H1 (cell line): Measurements from ENCODE around the gene SNAP25. TPM values are rescaled to one million over a fixed set of nuclear protein-coding genes. Genes with fewer than 3 reads are reported as not detected.

Experiments used
- CTCF ChIA-PET: fragments of 300-600 bp; sonication (Branson Sonifier 250); formaldehyde crosslinking; loops from one replicate; lab custom pipeline; 2021; ENCODE audit not compliant: partially characterized antibody; lab: Charles Lee
- POLR2A ChIA-PET: fragments of 300-600 bp; sonication (Branson Sonifier 250); formaldehyde crosslinking; loops from one replicate; lab custom pipeline; 2021; ENCODE audit warnings: inconsistent platforms; ENCODE audit not compliant: partially characterized antibody; lab: Charles Lee
- DNase-seq, 2 experiments: peaks; one replicate each; pipeline versions ENCODE4 v3.0.0 to v3.0.0-alpha.2; 2010 to 2022; ENCODE audit warnings: low spot score in 2 of 2, low read depth in 1 of 2, mixed read lengths in 1 of 2
- FAIRE-seq: peaks from 2 replicates; lab custom pipeline; 2011; peaks lifted over from hg19 to GRCh38; lab: Jason Lieb, UNC
- H2AFZ ChIP-seq: 2 replicates; pipeline ENCODE4 v1.8.1; 2012; ENCODE audit warnings: low read length, inconsistent platforms
- H2AK5ac ChIP-seq: 2 replicates; pipeline ENCODE4 v1.6.1; 2013; ENCODE audit warnings: low read depth, low read length
- H2BK120ac ChIP-seq: replicated peaks from 2 replicates; pipeline ENCODE3; 2013; ENCODE audit warnings: low read depth, low read length, inconsistent platforms
- H2BK12ac ChIP-seq: 2 replicates; pipeline ENCODE4 v1.6.1; 2013; ENCODE audit warnings: low read depth, low read length
- H2BK15ac ChIP-seq: 2 replicates; pipeline ENCODE4 v1.6.1; 2013; ENCODE audit warnings: low read length
- H2BK20ac ChIP-seq: 2 replicates; pipeline ENCODE4 v1.6.1; 2013; ENCODE audit warnings: low read length
- H2BK5ac ChIP-seq: 2 replicates; pipeline ENCODE4 v1.6.1; 2013; ENCODE audit warnings: low read depth, low read length
- H3K14ac ChIP-seq: 2 replicates; pipeline ENCODE4 v1.6.1; 2013; ENCODE audit warnings: inconsistent platforms; ENCODE audit not compliant: insufficient read length
- H3K18ac ChIP-seq: 2 replicates; pipeline ENCODE4 v1.6.1; 2013; ENCODE audit warnings: low read length; ENCODE audit errors: extremely low read depth
- H3K23ac ChIP-seq: 2 replicates; pipeline ENCODE4 v1.6.1; 2013; ENCODE audit warnings: inconsistent platforms; ENCODE audit not compliant: insufficient read length
- H3K23me2 ChIP-seq: 2 replicates; pipeline ENCODE4 v1.6.1; 2013; ENCODE audit warnings: low read depth, low read length
- H3K27ac ChIP-seq: 2 replicates; pipeline ENCODE4 v1.6.1; 2011; ENCODE audit warnings: low read depth, low read length, inconsistent platforms
- H3K27me3 ChIP-seq, 4 experiments: replicated peaks in 1 of 4; 1 replicate in 1 of 4; 2 replicates in 3 of 4; pipeline versions ENCODE4 v1.6.1 to v1.8.1; 2011 to 2013; ENCODE audit warnings: low read length in 3 of 4, mild to moderate bottlenecking in 3 of 4, inconsistent platforms in 2 of 4, mixed read lengths in 2 of 4, moderate library complexity in 1 of 4; ENCODE audit not compliant: control insufficient read depth in 3 of 4, insufficient read depth in 3 of 4; ENCODE audit errors: extremely low read depth in 1 of 4
- H3K36me3 ChIP-seq, 4 experiments: 2 replicates each; pipeline versions ENCODE4 v1.6.1 to v1.8.1; 2011 to 2013; ENCODE audit warnings: mild to moderate bottlenecking in 4 of 4, low read length in 3 of 4, moderate library complexity in 2 of 4, control low read depth in 1 of 4, inconsistent platforms in 1 of 4; ENCODE audit not compliant: insufficient read depth in 4 of 4, control insufficient read depth in 2 of 4
- H3K4ac ChIP-seq: replicated peaks from 2 replicates; pipeline ENCODE3; 2013; ENCODE audit warnings: low read length, low read depth, mixed read lengths, inconsistent platforms; ENCODE audit not compliant: insufficient read length
- H3K4me1 ChIP-seq, 4 experiments: replicated peaks in 1 of 4; 1 replicate in 1 of 4; 2 replicates in 3 of 4; pipeline versions ENCODE4 v1.6.1 to v1.8.1; 2011 to 2013; ENCODE audit warnings: low read length in 3 of 4, inconsistent platforms in 2 of 4, mixed read lengths in 1 of 4; ENCODE audit not compliant: insufficient read depth in 4 of 4, control insufficient read depth in 3 of 4
- H3K4me2 ChIP-seq, 2 experiments: 2 replicates each; pipeline versions ENCODE4 v1.6.1 to v1.8.1; 2011 to 2013; ENCODE audit warnings: low read depth in 2 of 2, low read length in 2 of 2, control low read depth in 1 of 2, inconsistent platforms in 1 of 2, mild to moderate bottlenecking in 1 of 2; ENCODE audit not compliant: insufficient read depth in 1 of 2
- H3K4me3 ChIP-seq, 4 experiments: fragments of 200-600, 300-600 bp in 1 of 4; sonication (generic), shearing (Covaris generic), sonication (Bioruptor Twin) in 1 of 4; 2 replicates each; pipeline versions ENCODE4 v1.5.1 to v1.8.1; 2011 to 2016; ENCODE audit warnings: low read length in 4 of 4, low read depth in 3 of 4, control low read depth in 2 of 4, inconsistent platforms in 2 of 4, mild to moderate bottlenecking in 2 of 4, mixed read lengths in 1 of 4, moderate library complexity in 1 of 4; ENCODE audit not compliant: insufficient read depth in 2 of 4; ENCODE audit errors: extremely low read depth in 1 of 4
- H3K56ac ChIP-seq: replicated peaks from 2 replicates; pipeline ENCODE3; 2013; ENCODE audit warnings: low read depth, mild to moderate bottlenecking, mixed read lengths, low read length, inconsistent platforms; ENCODE audit not compliant: insufficient read length
- H3K79me1 ChIP-seq: 2 replicates; pipeline ENCODE4 v1.6.1; 2013; ENCODE audit warnings: low read depth, low read length, control low read depth
- H3K79me2 ChIP-seq, 2 experiments: 2 replicates each; pipeline versions ENCODE4 v1.6.1 to v1.8.1; 2012 to 2013; ENCODE audit warnings: low read length in 2 of 2, mild to moderate bottlenecking in 2 of 2, inconsistent platforms in 1 of 2; ENCODE audit not compliant: insufficient read depth in 2 of 2, control insufficient read depth in 1 of 2
- H3K9ac ChIP-seq, 4 experiments: replicated peaks in 1 of 4; 1 replicate in 1 of 4; 2 replicates in 3 of 4; pipeline versions ENCODE4 v1.6.1 to v1.8.1; 2011 to 2013; ENCODE audit warnings: low read depth in 3 of 4, low read length in 3 of 4, control low read depth in 2 of 4, mild to moderate bottlenecking in 2 of 4, moderate library complexity in 2 of 4, inconsistent platforms in 1 of 4; ENCODE audit errors: extremely low read depth in 1 of 4
- H3K9me3 ChIP-seq, 2 experiments: 2 replicates each; pipeline versions ENCODE4 v1.6.1 to v1.8.1; 2012 to 2013; ENCODE audit warnings: mild to moderate bottlenecking in 2 of 2, moderate library complexity in 2 of 2, control low read depth in 1 of 2, inconsistent platforms in 1 of 2, low read depth in 1 of 2, low read length in 1 of 2, mixed read lengths in 1 of 2; ENCODE audit not compliant: insufficient read depth in 2 of 2
- H4K20me1 ChIP-seq, 2 experiments: replicated peaks in 1 of 2; 2 replicates each; pipeline versions ENCODE3 to v1.8.1; 2011 to 2013; ENCODE audit warnings: inconsistent platforms in 2 of 2, low read length in 2 of 2, mild to moderate bottlenecking in 1 of 2; ENCODE audit not compliant: insufficient read depth in 2 of 2, control insufficient read depth in 1 of 2
- H4K5ac ChIP-seq: 2 replicates; pipeline ENCODE4 v1.6.1; 2013; ENCODE audit warnings: low read length, low read depth, mixed read lengths, inconsistent platforms; ENCODE audit not compliant: insufficient read length
- H4K8ac ChIP-seq: 2 replicates; pipeline ENCODE4 v1.8.0; 2013; ENCODE audit warnings: mild to moderate bottlenecking, moderate library complexity, low read length, inconsistent platforms; ENCODE audit not compliant: insufficient read depth; ENCODE audit errors: extremely low read depth
- H4K91ac ChIP-seq: replicated peaks from 2 replicates; pipeline ENCODE3; 2013; ENCODE audit warnings: low read length, mixed read lengths, inconsistent platforms; ENCODE audit not compliant: insufficient read length
- BACH1 ChIP-seq: IDR thresholded peaks from 2 replicates; pipeline ENCODE4 v1.6.1; 2012; ENCODE audit warnings: low read length, improper control_type of control experiment
- GTF2F1 ChIP-seq: IDR thresholded peaks from 2 replicates; pipeline ENCODE4 v1.6.1; 2012; ENCODE audit warnings: low read depth, low read length, improper control_type of control experiment, borderline replicate concordance
- KDM1A ChIP-seq: fragments of 200-600, 300-600 bp; sonication (generic); IDR thresholded peaks from 2 replicates; pipeline ENCODE4 v1.7.1; 2016; ENCODE audit warnings: mild to moderate bottlenecking, low read length, borderline replicate concordance
- KDM4A ChIP-seq: IDR thresholded peaks from one replicate; pipeline ENCODE4 v1.7.1; 2012; ENCODE audit warnings: low read depth, mild to moderate bottlenecking, moderate library complexity, low read length, inconsistent platforms; ENCODE audit not compliant: severe bottlenecking
- KDM5A ChIP-seq: fragments of 200-600 bp; IDR thresholded peaks from 2 replicates; pipeline ENCODE4 v1.7.1; 2012; ENCODE audit warnings: mild to moderate bottlenecking, low read length, inconsistent platforms, mixed read lengths
- SP4 ChIP-seq: IDR thresholded peaks from 2 replicates; pipeline ENCODE4 v1.6.1; 2012; ENCODE audit warnings: low read length, inconsistent platforms
- TEAD4 ChIP-seq: IDR thresholded peaks from 2 replicates; pipeline ENCODE4 v1.6.1; 2012; ENCODE audit warnings: low read depth, low read length, inconsistent platforms, mixed read lengths
- ZNF274 ChIP-seq: IDR thresholded peaks from 2 replicates; pipeline ENCODE4 v1.7.0; 2012; ENCODE audit warnings: low read length, borderline replicate concordance; ENCODE audit errors: extremely low read depth
- WGBS, 2 experiments: shearing (Covaris generic) in 1 of 2; methylation state at CpG; one replicate each; pipeline versions ENCODE4 v1.1.6 to v1.1.7; 2013 to 2015; ENCODE audit warnings: low lambda C conversion rate in 2 of 2, mixed read lengths in 2 of 2, inconsistent platforms in 1 of 2, low coverage in 1 of 2, missing lambda C conversion rate in 1 of 2; ENCODE audit not compliant: insufficient replicate concordance in 2 of 2, insufficient coverage in 1 of 2, insufficient read length in 1 of 2; ENCODE audit errors: extremely low coverage in 1 of 2, missing lambda C conversion rate in 1 of 2; 5-methylcytosine and 5-hydroxymethylcytosine counted together
- polyA plus RNA-seq, 7 experiments: library from polyadenylated mRNA; depleted of rRNA in 3 of 7; stranded (reverse) in 5 of 7; unstranded in 2 of 7; fragments of >200 nt in 5 of 7; fragments of 200-250 nt in 2 of 7; gene quantifications; 1 replicate in 5 of 7; 2 replicates in 1 of 7; 4 replicates in 1 of 7; pipeline versions ENCODE4 v1.2.1 to v1.2.3, GENCODE V29; 2011 to 2013; ENCODE audit warnings: missing spikeins in 2 of 7, mixed read lengths in 2 of 7
- total RNA-seq: library from RNA; stranded (reverse); fragmentation: NEBNext Ultra II Directional; extraction: Animal tissue kit (Norgen Biotek cat#: 25700); gene quantifications from 2 replicates; pipeline ENCODE4 v1.2.1, GENCODE V29; 2021
- TF ChIP-seq, protein P1 (sequence below): IDR thresholded peaks from 2 replicates; pipeline ENCODE4 v1.6.1; 2012; ENCODE audit warnings: inconsistent platforms

Gene SNAP25
- total and polyA plus RNA-seq, 2 of the 8 experiments (the other 6 are each of a cell fraction or from before 2014, with no cell fraction given) = 0.51 to 0.52 TPM

DNA sequence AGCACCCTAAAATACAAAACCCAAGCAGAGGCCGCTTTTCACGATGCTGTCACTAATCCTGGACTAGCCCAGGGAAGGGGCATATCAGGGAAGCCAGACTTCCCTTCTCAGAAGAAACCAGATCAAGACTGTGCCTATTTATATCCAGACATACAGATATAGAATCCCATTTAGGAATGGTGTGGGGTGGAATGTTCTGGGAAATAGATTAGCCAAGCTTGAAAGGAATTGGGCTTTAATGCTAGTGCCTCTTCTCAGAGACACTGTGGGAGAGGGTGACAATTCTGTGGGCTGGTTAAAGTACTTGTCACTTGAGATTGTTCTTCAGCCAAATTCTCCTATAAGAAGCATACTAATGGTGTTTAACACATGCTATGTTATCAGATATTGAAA is 45.5 kb downstream of the SNAP25 start:
- Histone ChIP-seq H2BK120ac (no peak overlapping the region), H3K9me3 (no peaks in the 10 kb centered on the region), H4K91ac (no peak overlapping the region), H2BK5ac (no peak overlapping the region), H2AFZ (no peak overlapping the region), H2AK5ac (no peak overlapping the region), H4K20me1 (peaks cover 0 to 2% of the 10 kb centered on the region in 2 experiments), H3K4ac (no peak overlapping the region), H3K4me3 (no peak overlapping the region), H3K4me1 (peaks cover 0 to 6% (median 4%) of the 10 kb centered on the region in 4 experiments; a peak in 3 of 7 replicates), H3K56ac (no peak overlapping the region), H2BK12ac (no peak overlapping the region), H2BK20ac (no peak overlapping the region), H3K9ac (no peak overlapping the region), H3K18ac (no peak overlapping the region), H3K27me3 (no peaks in the 10 kb centered on the region), H3K79me2 (no peaks in the 10 kb centered on the region), H3K4me2 (no peak overlapping the region), H4K8ac (no peak overlapping the region), H4K5ac (no peak overlapping the region), H2BK15ac (no peak overlapping the region), H3K23ac (no peak overlapping the region), H3K14ac (no peak overlapping the region), H3K23me2 (no peaks in the 10 kb centered on the region), H3K27ac (no peak overlapping the region), H3K36me3 (no peaks in the 10 kb centered on the region), H3K79me1 (no peaks in the 10 kb centered on the region)
- no peak for DNase-seq
- ChIA-PET CTCF (interaction anchor here (2.1 kb wide), 1 partner anchor 11 kb away, joined by 6 read pairs; no protein-coding TSS in a partner anchor), POLR2A (no interaction called here)
- FAIRE-seq = no peak
- TF ChIP-seq KDM5A (no peak), SP4 (no peak), KDM4A (no peak), KDM1A (no peak), ZNF274 (no peak), GTF2F1 (no peak), BACH1 (no peak), TEAD4 (no peak)
- TF ChIP-seq, protein P1, sequence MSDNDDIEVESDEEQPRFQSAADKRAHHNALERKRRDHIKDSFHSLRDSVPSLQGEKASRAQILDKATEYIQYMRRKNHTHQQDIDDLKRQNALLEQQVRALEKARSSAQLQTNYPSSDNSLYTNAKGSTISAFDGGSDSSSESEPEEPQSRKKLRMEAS = no peak
- 71% methylated on average over 2 of the region's 2 CpGs; no CpG with 5 or more reads in 1 of the 2 experiments for WGBS, 2 experiments
